ENCODE measurements around the gene CNBD2.
"Not testable (repeated sequence)": the region's sequence is repeated elsewhere in the genome, so short reads cannot be mapped to it uniquely, and the experiment has no call there.

CNBD2 gene

DNA sequence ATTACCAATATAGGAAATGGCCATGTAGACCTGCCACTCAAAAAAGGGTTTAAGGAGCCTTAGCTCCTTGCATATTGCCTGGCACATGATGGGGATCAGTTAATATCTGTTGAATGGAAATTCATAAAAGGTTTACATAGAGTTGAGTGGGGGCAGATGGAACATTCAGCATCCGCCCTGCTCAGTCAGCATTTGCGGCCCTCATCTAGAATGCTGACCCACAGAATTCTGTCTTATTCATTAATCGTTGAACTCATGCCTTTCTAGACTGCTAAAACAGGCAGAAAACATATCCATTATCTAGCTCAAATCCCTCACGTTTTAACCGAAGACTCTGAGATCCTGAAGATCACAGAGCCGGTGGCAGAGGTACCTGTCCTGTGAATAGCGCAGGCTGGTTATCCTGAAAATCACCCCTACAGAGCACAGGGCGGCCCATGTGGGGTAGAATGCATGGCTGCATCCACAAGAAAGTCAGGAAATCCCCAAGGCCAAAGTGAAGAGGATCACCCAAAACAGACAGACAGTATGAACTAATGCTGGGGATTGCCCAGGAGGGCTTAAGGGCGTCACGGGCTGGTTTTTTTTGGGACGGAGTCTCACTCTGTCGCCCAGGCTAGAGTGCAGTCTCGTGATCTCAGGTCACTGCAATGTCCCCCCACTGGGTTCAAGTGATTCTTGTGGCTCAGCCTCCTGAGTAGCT, 59.9 kb downstream of the CNBD2 start:
- no peak for DNase-seq

DNA sequence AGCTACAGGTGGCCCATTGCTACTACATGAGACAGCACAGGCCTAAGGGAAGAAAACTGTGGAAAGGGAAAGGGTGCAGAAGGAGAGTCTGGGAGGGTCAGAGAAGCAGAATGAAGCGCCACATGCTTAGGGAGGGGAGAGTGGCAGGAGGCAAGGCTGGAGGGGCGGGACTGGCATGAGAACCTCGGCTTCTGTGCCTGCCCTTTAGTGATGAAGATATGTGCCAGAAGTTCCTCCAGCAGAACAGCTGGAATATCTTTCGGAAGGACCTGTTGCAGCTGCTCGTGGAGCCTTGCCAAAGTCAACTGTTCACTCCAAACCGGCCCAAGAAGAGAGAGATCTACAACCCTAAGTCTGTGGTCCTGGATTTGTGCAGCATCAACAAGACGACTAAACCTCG, 61.8 kb downstream of the CNBD2 start:
- DNase-seq = no peak

DNA sequence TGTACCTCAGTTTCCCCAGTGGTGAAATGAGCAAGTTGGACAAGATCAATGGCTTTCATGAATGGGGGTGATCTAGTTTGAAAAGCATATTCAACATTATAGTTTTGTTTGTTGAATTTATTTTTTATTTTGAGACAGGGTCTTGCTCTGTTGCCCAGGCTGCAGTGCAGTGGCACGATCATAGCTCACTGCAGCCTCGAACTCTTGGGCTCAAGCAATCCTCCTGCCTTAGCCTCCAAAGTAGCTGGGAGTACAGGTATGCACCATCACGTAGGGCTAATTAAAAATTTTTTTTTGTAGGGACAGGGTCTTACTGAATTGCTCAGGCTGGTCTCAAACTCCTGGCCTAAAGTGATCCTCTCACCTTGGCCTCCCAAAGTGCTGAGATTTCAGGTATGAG, 63.4 kb downstream of the CNBD2 start:
- DNase-seq = no peak

DNA sequence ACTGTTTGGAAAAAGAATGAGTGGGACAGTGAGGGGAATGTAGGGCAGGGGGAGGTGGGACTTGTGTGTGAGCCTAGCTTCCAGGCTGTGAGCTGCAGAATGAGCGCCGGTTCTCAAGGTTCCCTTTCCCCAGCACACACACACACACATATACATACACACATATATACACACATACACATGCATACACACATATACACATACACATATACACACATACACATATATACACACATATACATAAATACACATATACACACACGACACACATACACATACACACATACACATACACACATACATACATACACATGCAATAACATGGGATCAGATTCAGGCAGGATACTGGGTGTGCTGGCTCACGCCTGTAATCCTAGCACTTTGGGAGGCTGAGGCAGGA, 66.5 kb downstream of the CNBD2 start:
- DNase-seq = no peak

DNA sequence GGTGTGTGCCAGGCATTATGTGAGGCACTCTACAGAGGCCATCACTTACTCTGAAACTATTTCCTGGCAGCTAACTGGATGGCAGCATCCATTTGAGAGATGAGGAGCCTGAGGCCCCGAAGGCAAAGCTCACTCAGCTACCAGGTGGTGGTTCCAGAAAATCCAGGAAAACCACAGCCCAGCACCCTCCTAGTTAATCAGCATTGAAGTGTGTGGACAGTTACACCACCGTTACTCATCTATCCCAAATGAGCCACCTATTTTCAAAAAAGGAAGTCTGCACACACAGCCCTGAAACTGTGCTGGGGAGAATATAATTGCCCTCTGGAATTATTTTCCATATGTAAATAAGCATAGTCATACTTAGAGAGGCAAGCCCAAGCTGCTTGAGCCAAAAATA, 67.4 kb downstream of the CNBD2 start:
- no peak for DNase-seq

DNA sequence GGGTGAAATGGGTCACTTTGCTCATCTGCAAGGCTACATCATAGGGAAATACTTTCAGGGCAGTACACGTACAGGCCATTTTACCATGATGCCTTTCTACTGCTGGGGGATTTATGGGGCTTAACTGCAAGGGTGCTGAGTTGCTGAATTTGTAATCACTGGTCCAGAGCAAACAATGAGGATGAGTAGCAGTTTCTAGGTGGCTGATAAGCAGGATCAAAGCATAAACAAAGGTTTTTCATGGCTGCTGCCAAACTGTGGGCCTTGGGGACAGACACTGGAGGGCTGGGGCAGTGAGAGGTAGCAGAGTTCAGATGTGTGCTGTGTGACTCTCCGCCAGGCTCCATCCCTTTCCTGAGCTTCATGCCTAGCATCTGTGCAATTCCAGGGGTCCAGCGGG, 68.3 kb downstream of the CNBD2 start:
- no peak for DNase-seq

DNA sequence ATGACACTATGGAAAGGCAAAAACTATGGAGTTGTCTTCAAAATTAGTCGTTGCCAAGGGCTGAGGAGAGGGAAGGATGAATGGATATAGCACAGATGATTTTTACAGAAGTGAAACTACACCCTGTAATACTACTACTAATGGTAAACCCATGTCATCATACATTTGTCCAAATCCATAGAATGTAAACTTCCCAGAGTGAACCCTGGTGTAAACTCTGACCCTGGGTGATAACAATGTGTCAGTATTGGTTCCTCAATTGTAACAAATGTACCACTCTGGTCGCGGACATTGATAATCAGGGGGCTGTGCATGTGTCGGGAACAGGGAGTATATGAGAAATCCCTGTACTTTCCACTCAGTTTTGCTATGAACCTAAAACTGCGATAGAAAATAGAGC, 72.2 kb downstream of the CNBD2 start:
- no peak for DNase-seq

DNA sequence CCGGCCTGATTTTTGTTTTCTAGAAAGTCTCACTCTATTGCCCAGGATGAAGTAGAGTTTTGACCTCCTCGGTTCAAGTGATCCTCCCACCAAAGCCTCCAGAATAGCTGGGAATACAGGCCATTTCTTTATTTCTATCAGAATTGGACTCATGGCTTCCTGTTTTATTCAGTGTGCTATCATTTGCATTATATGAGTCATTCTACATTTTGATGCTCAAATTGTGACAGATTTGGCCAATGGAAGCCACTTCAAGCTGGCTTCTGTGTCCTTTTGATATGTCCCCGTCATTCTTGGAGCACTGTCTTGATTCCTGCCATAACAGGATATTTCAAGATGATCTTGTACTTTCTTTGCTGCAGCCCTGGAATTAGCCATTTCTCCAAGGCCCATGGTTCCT, 75.1 kb downstream of the CNBD2 start:
- DNase-seq = no peak

DNA sequence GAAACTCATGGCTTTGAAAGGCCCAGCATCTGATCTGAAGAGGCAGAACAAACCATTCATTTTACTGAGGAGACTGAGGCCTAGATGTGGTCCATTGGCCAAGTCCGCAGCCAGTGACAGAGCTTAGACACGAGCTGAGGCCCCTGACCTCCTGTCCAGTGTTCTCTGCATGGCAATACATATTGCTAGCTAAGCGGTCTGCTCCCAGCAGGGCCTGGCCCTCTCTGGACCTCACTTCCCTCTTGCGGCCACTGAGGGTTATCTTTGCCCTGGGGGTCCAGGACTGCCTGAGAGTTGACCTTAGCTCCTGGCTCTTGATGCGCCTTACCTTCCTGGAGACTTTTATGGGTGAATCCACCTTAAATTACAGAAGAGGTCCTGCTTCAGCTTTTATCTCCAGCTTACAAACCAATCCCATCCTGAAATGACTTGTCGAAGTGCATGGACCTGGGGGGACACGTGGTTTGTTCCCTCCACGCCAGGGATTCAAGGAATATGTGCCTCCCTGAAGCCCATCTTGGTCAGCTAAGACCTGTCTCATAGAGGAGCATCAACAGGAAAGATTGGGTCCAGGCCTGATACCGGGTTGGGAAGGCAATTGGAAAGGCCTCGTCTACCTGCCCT, 75.6 kb downstream of the CNBD2 start:
- no peak for DNase-seq

DNA sequence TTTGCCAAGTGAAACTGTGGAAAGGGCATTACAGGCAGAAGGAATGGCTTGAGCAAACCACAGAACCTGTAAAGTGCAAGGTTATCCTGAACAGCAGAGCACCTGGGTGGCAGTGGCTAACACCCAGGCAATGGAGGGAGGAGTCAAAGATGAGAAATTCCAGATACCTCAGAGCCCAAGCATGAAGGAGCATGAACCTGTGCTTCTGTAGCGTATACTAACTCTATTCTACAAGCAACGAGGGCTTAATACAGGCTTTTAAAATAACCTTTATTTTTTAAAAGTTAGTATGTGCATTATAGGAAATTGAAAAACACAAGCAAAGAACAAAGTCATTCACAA, 77.0 kb downstream of the CNBD2 start:
- no peak for DNase-seq

DNA sequence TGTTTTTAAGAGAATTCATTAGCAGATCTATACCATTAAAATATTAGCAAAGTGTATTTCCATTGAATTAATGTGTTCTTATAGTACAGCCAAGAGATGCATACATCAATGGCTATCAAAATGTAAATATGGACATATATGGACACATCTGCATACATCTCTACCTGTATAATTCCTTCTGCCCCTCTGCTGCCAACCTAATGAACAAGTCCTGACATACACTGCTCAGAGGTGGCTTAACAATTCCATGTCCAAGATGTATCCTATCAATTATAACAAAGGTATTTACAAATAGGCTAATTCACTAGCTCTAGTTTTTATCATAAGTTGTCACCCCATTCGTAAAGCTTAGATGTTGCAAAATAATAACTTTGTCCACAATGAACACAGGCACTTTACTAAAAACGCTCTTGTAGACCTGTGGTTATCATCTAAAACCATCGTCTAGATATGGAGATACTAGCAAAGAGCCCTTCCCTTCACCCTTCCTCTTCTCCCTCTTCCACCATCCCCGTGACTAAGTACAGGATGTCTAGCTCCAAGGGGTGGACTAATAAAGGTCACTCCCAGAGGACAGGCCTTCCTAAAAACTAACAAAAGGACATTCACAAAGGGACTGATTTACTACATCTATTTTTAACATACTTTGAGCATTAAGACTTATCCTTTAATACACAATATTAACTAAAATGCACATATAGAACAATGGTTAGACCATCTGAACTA, 77.8 kb downstream of the CNBD2 start:
- not testable (repeated sequence) for DNase-seq

DNA sequence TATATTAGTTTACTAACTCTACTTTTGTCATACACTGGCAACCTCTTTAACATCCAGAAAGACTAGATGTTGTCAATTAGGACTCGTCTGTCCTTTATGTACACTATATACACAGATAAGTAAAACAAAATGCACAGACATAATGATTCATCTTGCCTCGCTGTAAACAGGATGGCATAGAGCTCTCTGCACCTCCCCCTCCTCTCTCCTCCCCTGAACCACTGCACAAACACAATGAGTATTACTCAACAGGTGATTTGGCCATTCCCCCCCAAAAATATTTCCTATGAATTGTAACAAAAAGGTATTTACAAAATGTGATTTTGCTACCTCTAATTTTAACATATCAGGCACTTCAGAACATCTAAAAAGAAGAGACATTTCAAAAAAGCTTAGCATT, 81.0 kb downstream of the CNBD2 start:
- DNase-seq = not testable (repeated sequence)

DNA sequence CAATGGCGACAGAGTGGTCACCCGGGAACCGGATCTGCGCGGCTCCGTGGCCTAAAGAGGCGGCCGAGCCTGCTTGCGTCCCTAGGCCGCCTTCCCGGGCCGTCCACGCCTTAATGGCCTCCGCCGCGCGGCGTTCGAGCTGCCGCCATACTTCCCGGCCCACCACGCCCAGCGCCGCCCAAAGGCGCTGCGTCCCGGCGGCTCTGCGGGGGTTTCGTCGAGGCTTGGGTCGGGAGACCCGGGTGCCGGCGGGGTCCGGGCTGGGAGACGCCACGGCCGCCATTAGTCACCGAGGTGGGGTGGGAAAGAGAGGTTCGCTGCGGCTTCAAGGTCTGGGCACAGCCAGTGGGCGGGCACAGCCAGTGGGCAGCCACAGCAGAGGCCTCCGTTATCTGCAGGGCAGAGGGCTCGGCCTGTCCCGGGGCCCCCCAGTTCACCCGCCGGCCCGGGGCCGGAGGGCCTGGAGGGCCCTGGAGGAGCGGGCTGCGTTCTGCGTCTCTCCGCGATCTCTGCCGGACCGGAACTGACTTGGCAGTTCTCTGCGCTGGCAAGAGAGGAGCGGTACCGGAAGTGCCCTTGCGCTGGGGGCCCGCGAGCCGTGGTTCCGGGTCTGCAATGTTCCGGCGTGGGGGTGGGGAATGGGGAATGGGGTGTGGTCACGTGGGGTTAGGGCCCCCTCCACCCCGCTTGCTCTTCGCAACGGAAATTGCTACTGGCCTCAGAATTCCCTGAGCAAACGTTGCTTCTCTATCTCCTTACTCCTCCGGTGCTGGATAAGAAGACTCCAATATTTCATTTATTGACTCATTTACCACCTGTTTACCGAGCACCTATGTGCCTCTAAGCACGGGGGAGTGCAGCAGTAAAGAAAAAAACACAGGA, 82.3 kb downstream of the CNBD2 start:
- peak; percentile 81 for DNase-seq

DNA sequence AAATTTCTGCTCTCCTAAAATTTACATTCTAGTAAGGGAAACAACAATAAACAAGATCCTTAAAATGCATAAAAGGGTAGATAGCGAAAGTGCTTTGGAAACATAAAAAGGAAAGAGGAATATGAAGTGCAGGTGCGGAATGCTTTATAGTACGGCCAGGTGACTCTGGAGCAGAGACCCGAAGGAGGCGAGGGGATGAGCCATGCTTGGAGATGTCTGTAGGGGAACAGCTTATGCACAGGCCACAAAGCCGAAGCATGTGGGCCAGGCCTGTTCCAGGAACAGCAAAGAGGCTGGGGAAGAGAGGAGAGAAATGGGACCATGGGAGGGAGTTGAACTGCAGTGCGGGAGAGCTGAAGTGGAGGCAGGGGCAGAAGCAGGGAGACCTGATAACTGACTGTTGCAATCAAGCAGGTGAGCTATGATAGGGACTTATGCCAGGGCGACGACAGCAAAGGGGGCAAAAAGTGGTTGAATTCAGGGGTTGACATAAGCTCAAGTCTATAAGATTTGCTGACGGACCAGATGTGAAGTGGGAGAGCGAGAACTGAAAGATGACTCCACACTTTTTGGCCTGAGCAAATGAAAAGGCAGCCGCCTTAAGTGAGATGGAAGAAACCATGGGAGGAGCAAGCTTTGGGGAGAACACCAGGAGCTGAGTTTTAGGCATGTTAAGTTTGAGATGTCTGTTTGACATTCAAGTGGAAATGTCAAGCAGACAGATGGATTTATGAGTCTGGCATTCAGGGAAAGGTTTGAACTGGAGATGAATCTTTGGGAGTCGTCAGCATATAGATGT, 83.1 kb downstream of the CNBD2 start:
- no peak for DNase-seq

DNA sequence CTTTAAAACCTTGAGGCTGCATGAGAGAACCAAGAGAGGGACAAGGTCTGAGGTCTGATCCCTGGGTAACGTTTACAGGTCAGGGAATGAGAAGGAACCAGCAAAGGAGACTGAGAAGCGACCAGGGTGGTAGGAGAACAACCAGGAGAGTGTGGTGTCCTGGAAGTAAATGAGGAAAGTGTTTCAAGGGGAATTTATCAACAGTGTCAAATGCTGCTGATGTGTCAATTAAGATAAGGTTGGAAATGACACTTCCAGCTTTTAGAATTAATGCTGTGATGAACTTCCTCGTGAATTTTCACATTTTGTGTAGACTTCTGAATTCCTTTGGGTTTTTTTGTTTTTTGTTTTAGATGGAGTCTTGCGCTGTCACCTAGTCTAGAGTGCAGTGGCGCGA, 83.7 kb downstream of the CNBD2 start:
- DNase-seq = no peak

DNA sequence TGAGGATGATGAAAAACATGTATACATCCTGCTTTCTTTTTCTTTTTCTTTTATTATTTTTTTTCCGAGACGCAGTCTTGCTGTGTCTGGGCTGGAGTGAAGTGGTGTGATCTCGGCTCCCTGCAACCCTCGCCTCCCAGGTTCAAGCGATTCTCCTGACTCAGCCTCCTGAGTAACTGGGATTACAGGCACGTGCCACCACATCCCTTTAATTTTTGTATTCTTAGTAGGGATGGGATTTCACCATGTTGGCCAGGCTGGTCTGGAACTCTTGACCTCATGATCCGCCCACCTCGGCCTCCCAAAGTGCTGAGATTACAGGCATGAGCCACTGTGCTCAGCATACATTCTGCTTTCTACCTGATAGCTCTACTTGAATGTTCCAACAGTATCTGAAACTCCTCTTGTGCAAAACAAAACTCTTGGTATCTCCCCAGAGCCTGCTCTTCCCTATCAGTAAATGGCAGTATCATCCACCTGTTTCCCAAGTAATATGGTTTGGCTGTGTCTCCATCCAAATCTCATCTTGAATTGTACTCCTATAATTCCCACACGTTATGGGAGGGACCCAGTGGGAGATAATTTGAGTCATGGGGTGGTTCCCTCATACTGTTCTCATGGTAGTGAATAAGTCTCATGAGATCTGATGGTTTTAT, 85.6 kb downstream of the CNBD2 start:
- DNase-seq = not testable (repeated sequence)

DNA sequence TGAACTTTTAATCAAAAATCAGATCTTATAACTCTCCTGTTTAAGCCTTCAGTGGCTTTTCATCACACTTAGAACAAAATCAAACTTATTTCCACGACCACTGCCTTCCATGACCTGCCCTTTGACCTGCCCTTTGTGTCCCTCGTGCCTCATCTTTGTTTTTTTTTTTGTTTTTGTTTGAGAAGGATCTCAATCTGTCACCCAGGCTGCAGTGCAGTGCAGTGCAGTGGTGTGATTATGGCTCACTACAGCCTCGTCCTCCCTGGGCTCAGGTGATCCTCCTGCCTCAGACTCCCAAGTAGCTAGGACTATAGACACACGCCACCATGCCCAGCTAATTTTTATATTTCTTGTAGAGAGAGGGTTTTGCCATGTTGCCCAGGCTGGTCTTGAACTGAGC, 86.8 kb downstream of the CNBD2 start:
- no peak for DNase-seq

DNA sequence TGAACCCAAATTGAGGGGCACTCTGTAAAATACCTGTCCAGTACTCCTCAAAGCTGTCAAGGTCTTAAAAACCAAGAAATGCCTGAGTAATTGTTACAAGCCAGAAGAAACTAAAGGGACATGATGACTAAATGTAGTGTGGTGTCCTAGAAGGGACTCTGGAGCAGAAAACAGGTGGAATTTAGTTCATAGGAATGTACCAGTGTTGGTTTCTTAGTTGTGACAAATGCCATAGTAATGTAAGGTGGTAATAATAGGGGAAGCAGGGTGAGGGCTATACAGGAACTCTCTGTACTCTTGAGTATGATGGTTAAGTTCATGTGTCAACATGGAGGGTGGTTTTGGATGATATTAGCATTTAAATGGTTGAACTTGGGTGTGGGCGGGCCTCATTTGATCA, 92.3 kb downstream of the CNBD2 start:
- no peak for DNase-seq

DNA sequence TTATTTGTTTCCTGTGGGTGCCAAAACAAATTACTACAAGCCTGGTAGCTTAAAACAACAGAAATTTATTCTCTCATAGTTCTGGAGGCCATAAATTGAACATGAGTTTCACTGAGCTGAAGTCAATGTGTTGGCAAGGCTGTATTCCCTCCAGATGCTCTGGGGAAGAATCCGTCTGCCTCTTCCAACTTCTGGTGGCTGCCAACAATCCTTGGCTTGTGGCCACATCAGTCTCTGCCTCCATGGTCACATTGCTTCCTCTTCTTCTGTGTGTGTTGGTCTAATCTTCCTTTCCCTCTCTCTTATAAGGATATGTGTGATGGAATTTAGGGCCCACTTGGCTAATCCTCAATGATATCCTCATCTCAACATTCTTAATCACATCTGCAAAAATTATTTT, 93.4 kb downstream of the CNBD2 start:
- no peak for DNase-seq

DNA sequence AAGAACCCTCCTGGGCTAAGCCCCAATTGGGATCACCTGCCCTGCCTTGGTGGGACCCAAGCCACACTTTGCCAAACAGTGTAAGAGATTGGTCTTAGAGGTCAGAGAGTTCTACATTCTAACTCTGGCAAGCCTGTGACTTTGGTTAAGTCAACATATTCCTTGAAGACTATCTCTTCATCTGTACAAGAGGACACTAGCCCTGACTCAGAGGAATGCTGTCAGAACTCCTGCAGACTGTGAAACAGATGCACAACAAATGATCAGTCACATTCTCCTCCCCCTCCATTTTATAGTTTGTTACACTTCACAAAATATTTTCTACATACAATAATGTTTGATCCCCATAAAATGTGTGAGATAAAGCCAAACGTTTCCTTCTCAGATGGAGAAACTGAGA, 94.4 kb downstream of the CNBD2 start:
- DNase-seq = no peak

DNA sequence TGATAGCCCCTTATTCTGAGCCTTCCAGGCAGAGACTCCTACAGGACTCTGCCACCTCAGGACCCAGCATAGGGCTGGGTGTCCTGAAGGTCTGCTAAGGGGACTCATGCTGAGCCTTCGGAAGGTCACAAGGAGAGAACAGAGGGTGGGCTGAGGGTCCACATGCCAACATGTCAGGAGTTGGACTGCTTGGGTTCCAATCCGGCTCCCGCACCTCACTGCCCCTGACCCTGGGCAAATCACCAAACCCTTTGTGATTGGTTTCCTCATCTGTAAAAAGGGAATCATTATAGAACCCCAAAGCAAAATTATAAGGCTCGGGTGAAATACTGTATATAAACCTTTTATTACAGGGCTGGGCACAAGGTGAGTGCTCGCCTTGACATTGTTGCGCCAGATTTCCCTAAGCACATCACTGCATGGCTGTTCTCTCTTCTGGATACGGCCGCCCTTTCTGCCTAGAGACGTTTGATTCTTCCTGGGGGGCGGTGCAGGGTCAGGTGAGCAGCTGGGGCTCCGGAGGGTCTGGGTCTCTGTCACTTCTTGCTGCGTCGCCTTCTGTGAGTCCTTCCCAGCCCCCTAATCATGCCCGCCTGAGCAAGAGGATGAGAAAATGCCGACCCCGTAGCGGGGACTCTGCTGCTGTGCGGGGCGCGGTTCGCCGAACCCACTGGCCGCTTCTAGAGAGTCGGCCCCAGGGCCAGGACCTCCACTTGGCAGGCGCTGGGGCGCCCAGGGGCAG, 95.7 kb downstream of the CNBD2 start:
- no peak for DNase-seq
